SU-DHL-6 (cell line): ENCODE results near the gene MLC1.

Source experiments
- H2AFZ ChIP-seq: fragments of 200-600 bp; sonication (generic); 2 replicates; pipeline ENCODE4 v1.6.1; 2014; ENCODE audit warnings: low read depth, mild to moderate bottlenecking, moderate library complexity, mixed read lengths, antibody characterized with exemption, low read length; ENCODE audit not compliant: severe bottlenecking
- H3F3A ChIP-seq: fragments of 200-600 bp; shearing (Covaris generic); 2 replicates; pipeline ENCODE4 v1.6.0; 2016; ENCODE audit warnings: antibody characterized with exemption, mild to moderate bottlenecking; ENCODE audit not compliant: insufficient read depth
- H3K27ac ChIP-seq: fragments of 200-600 bp; sonication (generic); 2 replicates; pipeline ENCODE4 v1.5.1; 2016; ENCODE audit warnings: low read depth, mild to moderate bottlenecking, low read length, moderate library complexity, mixed read lengths
- H3K27me3 ChIP-seq: fragments of 200-600 bp; sonication (generic), shearing (Covaris generic); 2 replicates; pipeline ENCODE4 v1.6.0; 2014; ENCODE audit warnings: mild to moderate bottlenecking, low read length
- H3K36me3 ChIP-seq: fragments of 200-600 bp; sonication (generic); 2 replicates; pipeline ENCODE4 v1.6.1; 2014; ENCODE audit warnings: mild to moderate bottlenecking, low read length, mixed read lengths
- H3K4me2 ChIP-seq: fragments of 300-600, 200-600 bp; shearing (Covaris generic), sonication (generic); 2 replicates; pipeline ENCODE4 v1.6.0; 2014; ENCODE audit warnings: low read length, low read depth, mild to moderate bottlenecking; ENCODE audit not compliant: poor library complexity, severe bottlenecking
- H3K4me3 ChIP-seq: fragments of 200-600 bp; sonication (generic); 2 replicates; pipeline ENCODE4 v1.5.1; 2014; ENCODE audit warnings: antibody characterized with exemption, low read length, mild to moderate bottlenecking, mixed read lengths; ENCODE audit not compliant: insufficient read depth, poor library complexity, severe bottlenecking
- H3K79me2 ChIP-seq: fragments of 200-600 bp; sonication (generic); 2 replicates; pipeline ENCODE4 v1.6.1; 2014; ENCODE audit warnings: mild to moderate bottlenecking, low read length, moderate library complexity; ENCODE audit not compliant: insufficient read depth
- H3K9ac ChIP-seq: fragments of 200-600 bp; sonication (generic); 2 replicates; pipeline ENCODE4 v1.7.0; 2014; ENCODE audit warnings: mild to moderate bottlenecking, low read length
- H3K9me2 ChIP-seq: fragments of 200-600 bp; sonication (generic); replicated peaks from 2 replicates; pipeline ENCODE4 v1.6.1; 2014; ENCODE audit warnings: low read length; ENCODE audit not compliant: insufficient read depth
- H3K9me3 ChIP-seq: fragments of 200-600 bp; sonication (generic); 2 replicates; pipeline ENCODE4 v1.6.1; 2014; ENCODE audit warnings: low read length, mixed read lengths; ENCODE audit not compliant: insufficient read depth
- H4K20me1 ChIP-seq: fragments of 200-600 bp; sonication (generic); 2 replicates; pipeline ENCODE4 v1.6.1; 2014; ENCODE audit warnings: low read depth, mild to moderate bottlenecking, antibody characterized with exemption, low read length, moderate library complexity, mixed read lengths
- EZH2phosphoT487 ChIP-seq: fragments of 200-600 bp; sonication (generic), shearing (Covaris generic); conservative IDR thresholded peaks from 2 replicates; pipeline ENCODE4 v1.6.1; 2018; ENCODE audit warnings: mild to moderate bottlenecking, antibody characterized with exemption, low read length, moderate library complexity, mixed read lengths
- TF ChIP-seq, protein P1 (sequence below): fragments of 200-600 bp; sonication (generic); IDR thresholded peaks from one replicate; pipeline ENCODE4 v1.5.1; 2017; ENCODE audit warnings: antibody characterized with exemption, mild to moderate bottlenecking, low read length, moderate library complexity; ENCODE audit not compliant: insufficient read depth, poor library complexity, severe bottlenecking

MLC1 gene

GRCh38 chr22:50047346-50047745 lies 37.9 kb downstream of the MLC1 start:
- TF ChIP-seq EZH2phosphoT487 = no peak
- TF ChIP-seq, protein P1, sequence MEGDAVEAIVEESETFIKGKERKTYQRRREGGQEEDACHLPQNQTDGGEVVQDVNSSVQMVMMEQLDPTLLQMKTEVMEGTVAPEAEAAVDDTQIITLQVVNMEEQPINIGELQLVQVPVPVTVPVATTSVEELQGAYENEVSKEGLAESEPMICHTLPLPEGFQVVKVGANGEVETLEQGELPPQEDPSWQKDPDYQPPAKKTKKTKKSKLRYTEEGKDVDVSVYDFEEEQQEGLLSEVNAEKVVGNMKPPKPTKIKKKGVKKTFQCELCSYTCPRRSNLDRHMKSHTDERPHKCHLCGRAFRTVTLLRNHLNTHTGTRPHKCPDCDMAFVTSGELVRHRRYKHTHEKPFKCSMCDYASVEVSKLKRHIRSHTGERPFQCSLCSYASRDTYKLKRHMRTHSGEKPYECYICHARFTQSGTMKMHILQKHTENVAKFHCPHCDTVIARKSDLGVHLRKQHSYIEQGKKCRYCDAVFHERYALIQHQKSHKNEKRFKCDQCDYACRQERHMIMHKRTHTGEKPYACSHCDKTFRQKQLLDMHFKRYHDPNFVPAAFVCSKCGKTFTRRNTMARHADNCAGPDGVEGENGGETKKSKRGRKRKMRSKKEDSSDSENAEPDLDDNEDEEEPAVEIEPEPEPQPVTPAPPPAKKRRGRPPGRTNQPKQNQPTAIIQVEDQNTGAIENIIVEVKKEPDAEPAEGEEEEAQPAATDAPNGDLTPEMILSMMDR = no peak
- Histone ChIP-seq H3K9ac (no peak overlapping the region), H3K9me3 (no peaks in the 10 kb centered on the region), H3K36me3 (no peaks in the 10 kb centered on the region), H2AFZ (no peak overlapping the region), H3K9me2 (no peaks in the 10 kb centered on the region), H4K20me1 (no peaks in the 10 kb centered on the region), H3K4me2 (no peak overlapping the region), H3F3A (no peaks in the 10 kb centered on the region), H3K27me3 (no peaks in the 10 kb centered on the region), H3K4me3 (no peak overlapping the region), H3K27ac (no peak overlapping the region), H3K79me2 (no peaks in the 10 kb centered on the region)

GRCh38 chr22:50046481-50047245 lies 38.6 kb downstream of the MLC1 start:
- TF ChIP-seq, protein P1 = no peak
- TF ChIP-seq EZH2phosphoT487 = no peak
- H4K20me1 ChIP-seq = no peaks in the 10 kb centered on the region

DNA sequence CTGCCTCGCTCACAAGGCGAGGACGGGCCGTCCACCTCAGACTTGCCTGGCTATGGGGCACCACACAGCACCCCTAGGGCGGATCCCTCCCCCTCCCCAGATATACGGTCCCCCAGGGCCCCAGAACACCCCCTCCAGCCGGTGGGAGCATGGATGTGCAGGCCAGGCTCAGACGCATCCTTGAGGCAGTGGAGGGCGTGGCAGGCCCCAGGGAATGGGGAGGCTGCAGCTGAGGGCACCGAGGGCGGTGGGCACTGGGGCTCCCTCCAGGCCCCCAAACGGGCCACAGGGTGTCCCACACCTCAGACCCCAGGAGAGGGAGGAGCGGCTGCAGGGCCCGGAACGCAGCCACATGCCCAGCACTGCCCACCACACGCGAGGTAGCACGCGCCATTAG lies 39.2 kb downstream of the MLC1 start:
- H3K4me3 ChIP-seq = no peak overlapping the region
- H4K20me1 ChIP-seq = no peaks in the 10 kb centered on the region
- no peak for TF ChIP-seq EZH2phosphoT487
- TF ChIP-seq, protein P1 = no peak
- no peaks in the 10 kb centered on the region for H3K27me3 ChIP-seq
- no peak overlapping the region for H3K9ac ChIP-seq
- H3K4me2 ChIP-seq = no peak overlapping the region
- H3K27ac ChIP-seq = no peak overlapping the region
- H3K79me2 ChIP-seq = no peaks in the 10 kb centered on the region
- no peaks in the 10 kb centered on the region for H3K9me2 ChIP-seq
- H3F3A ChIP-seq = no peaks in the 10 kb centered on the region
- H2AFZ ChIP-seq = no peak overlapping the region
- H3K36me3 ChIP-seq = no peaks in the 10 kb centered on the region
- no peaks in the 10 kb centered on the region for H3K9me3 ChIP-seq

More at GRCh38 chr22:50046481-50047245, 38.6 kb downstream of the MLC1 start:
- Histone ChIP-seq H2AFZ (no peak overlapping the region), H3K9me2 (no peaks in the 10 kb centered on the region), H3F3A (no peaks in the 10 kb centered on the region), H3K27ac (no peak overlapping the region), H3K79me2 (no peaks in the 10 kb centered on the region), H3K27me3 (no peaks in the 10 kb centered on the region), H3K4me3 (no peak overlapping the region), H3K36me3 (no peaks in the 10 kb centered on the region), H3K4me2 (no peak overlapping the region), H3K9me3 (no peaks in the 10 kb centered on the region), H3K9ac (no peak overlapping the region)
